OCI-LY7 (cell line): Measurements from ENCODE around the gene MDC1.

Experiments used
- CTCF ChIP-seq: fragments of 200-600 bp; sonication (generic); conservative IDR thresholded peaks from 2 replicates; pipeline ENCODE4 v1.5.1; 2014; ENCODE audit warnings: mild to moderate bottlenecking, antibody characterized with exemption, low read length, moderate library complexity, mixed read lengths
- EZH2phosphoT487 ChIP-seq: fragments of 200-600 bp; sonication (generic); IDR thresholded peaks from 2 replicates; pipeline ENCODE4 v1.6.1; 2018; ENCODE audit warnings: low read depth, borderline replicate concordance, mild to moderate bottlenecking, mixed run types, antibody characterized with exemption, low read length, moderate library complexity, mixed read lengths

GRCh38 chr6:30703011-30703410, 14.1 kb downstream of the MDC1 start:
- TF ChIP-seq CTCF (no peak), EZH2phosphoT487 (no peak)
